ENCODE measurements around the gene IGSF6. TPM values are rescaled to one million over a fixed set of nuclear protein-coding genes. Genes with fewer than 3 reads are reported as not detected.

The IGSF6 gene
- total and polyA plus RNA-seq, 2 of the 4 experiments (the other 2 are of a cell fraction), result not detected

DNA sequence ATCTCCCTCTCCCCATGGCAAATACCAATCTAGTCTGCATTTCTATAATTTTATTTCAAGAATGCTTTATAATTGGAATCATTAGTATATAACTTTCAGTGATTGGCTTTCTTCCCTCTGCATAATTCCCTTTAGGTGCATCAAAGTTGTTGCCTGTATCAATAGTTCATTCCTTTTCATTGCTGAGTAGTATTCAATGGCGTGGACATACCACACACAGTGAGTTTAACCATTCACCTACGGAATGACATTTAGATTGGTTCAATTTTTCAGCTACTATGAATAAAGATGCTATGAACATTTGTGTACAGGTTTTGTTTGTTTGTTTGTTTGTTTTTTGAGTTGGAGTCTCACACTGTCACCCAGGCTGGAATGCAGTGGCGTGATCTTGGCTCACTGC, 21.1 kb upstream of the IGSF6 start:
- Histone ChIP-seq H4K8ac (ENCODE audit: low read depth in 2 of 2, low read length in 2 of 2) (no peak overlapping the region), H3K9me3 (ENCODE audit: control insufficient read depth, insufficient read depth, low read length) (no peaks in the 10 kb centered on the region), H3K9ac (ENCODE audit: low read depth, low read length) (no peak overlapping the region), H3K79me1 (ENCODE audit: low read depth in 1 of 2, low read length in 2 of 2) (no peaks in the 10 kb centered on the region), H3K9me1 (ENCODE audit: insufficient read depth, low read length) (no peaks in the 10 kb centered on the region), H2AK5ac (ENCODE audit: low read depth, low read length) (no peak overlapping the region), H2BK120ac (ENCODE audit: low read depth, low read length) (no peak overlapping the region), H3K18ac (ENCODE audit: low read depth, low read length) (no peak overlapping the region), H3K27ac (ENCODE audit: insufficient read depth, low read length) (no peak overlapping the region), H4K91ac (ENCODE audit: insufficient read depth, low read depth, low read length) (no peak overlapping the region), H3K4me3 (ENCODE audit: insufficient read depth, low read depth, low read length) (no peak overlapping the region), H3K4me1 (ENCODE audit: control insufficient read depth, insufficient read depth, low read length) (no peaks in the 10 kb centered on the region), H3K23ac (ENCODE audit: low read depth, low read length) (no peak overlapping the region), H3K14ac (replicated peaks; ENCODE audit: low read depth, low read length) (no peak overlapping the region), H3K4me2 (ENCODE audit: low read depth, low read length) (no peak overlapping the region), H2BK20ac (ENCODE audit: low read depth, low read length) (no peak overlapping the region), H3K27me3 (ENCODE audit: control insufficient read depth, insufficient read depth, low read length) (peaks cover 9% of the 10 kb centered on the region), H2BK5ac (ENCODE audit: low read depth, low read length, poor library complexity, severe bottlenecking) (no peak overlapping the region), H3K36me3 (ENCODE audit: control insufficient read depth, insufficient read depth, low read length) (no peaks in the 10 kb centered on the region), H3K4ac (ENCODE audit: low read depth, low read length) (no peak overlapping the region), H2AFZ (replicated peaks; ENCODE audit: low read length, poor library complexity) (no peak overlapping the region), H3K56ac (ENCODE audit: extremely low read depth, insufficient read depth, low read length) (no peak overlapping the region), H2BK15ac (ENCODE audit: low read depth, low read length) (no peak overlapping the region), H4K5ac (ENCODE audit: low read depth, low read length) (no peak overlapping the region), H4K20me1 (ENCODE audit: insufficient read depth, low read length) (no peaks in the 10 kb centered on the region), H2AK9ac (replicated peaks; ENCODE audit: low read depth, low read length, poor library complexity) (no peak overlapping the region)
- no CpG with 5 or more reads among the region's 3 CpGs for whole genome bisulfite sequencing, 2 experiments (ENCODE audit: extremely low coverage in 2 of 2, insufficient read length in 1 of 2)
- dilution Hi-C loops (cut with HindIII; ENCODE audit: low sequenced_read_pairs, unreplicated experiment), result no loop called here
- TF ChIP-seq FOS (IDR thresholded peaks at IDR 0.05; ENCODE audit: low read depth, low read length), result no peak
- TF ChIP-seq, protein P1, sequence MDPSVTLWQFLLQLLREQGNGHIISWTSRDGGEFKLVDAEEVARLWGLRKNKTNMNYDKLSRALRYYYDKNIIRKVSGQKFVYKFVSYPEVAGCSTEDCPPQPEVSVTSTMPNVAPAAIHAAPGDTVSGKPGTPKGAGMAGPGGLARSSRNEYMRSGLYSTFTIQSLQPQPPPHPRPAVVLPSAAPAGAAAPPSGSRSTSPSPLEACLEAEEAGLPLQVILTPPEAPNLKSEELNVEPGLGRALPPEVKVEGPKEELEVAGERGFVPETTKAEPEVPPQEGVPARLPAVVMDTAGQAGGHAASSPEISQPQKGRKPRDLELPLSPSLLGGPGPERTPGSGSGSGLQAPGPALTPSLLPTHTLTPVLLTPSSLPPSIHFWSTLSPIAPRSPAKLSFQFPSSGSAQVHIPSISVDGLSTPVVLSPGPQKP (IDR thresholded peaks at IDR 0.05; ENCODE audit: borderline replicate concordance, low read depth, low read length), result no peak
- no peak for TF ChIP-seq RFX5 (IDR thresholded peaks at IDR 0.05; ENCODE audit: low read depth, low read length)
- TF ChIP-seq, protein P2, sequence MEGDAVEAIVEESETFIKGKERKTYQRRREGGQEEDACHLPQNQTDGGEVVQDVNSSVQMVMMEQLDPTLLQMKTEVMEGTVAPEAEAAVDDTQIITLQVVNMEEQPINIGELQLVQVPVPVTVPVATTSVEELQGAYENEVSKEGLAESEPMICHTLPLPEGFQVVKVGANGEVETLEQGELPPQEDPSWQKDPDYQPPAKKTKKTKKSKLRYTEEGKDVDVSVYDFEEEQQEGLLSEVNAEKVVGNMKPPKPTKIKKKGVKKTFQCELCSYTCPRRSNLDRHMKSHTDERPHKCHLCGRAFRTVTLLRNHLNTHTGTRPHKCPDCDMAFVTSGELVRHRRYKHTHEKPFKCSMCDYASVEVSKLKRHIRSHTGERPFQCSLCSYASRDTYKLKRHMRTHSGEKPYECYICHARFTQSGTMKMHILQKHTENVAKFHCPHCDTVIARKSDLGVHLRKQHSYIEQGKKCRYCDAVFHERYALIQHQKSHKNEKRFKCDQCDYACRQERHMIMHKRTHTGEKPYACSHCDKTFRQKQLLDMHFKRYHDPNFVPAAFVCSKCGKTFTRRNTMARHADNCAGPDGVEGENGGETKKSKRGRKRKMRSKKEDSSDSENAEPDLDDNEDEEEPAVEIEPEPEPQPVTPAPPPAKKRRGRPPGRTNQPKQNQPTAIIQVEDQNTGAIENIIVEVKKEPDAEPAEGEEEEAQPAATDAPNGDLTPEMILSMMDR (conservative IDR thresholded peaks at IDR 0.05; ENCODE audit: low read depth, low read length), result no peak
- TF ChIP-seq CEBPB (IDR thresholded peaks at IDR 0.05; ENCODE audit: low read depth, low read length), result no peak
- BruUV-seq (replicated peaks), result no TSS peak
- intact Hi-C loops (cut with micrococcal nuclease), result no loop called here
- ChIA-PET CTCF (no interaction called here), POLR2A (ENCODE audit: unreplicated experiment) (no interaction called here)
- in situ Hi-C loops (cut with MboI; ENCODE audit: low sequenced_read_pairs), result loop anchor here (10.0 kb wide), 1 partner anchor 51 kb away; no protein-coding TSS in a partner anchor
- no peak for ATAC-seq (ENCODE audit: low read depth)
- no peak for DNase-seq

All from IMR-90 (cell line).